GM18519 (cell line): ENCODE results near the gene CBX2.

Experiments
- ATAC-seq: cut with Tn5 transposase; IDR thresholded peaks from one replicate; pipeline ENCODE4 v1.9.1; 2021; ENCODE audit warnings: mild to moderate bottlenecking, moderate library complexity; ENCODE audit not compliant: unreplicated experiment, low FRiP score

CBX2 gene

DNA sequence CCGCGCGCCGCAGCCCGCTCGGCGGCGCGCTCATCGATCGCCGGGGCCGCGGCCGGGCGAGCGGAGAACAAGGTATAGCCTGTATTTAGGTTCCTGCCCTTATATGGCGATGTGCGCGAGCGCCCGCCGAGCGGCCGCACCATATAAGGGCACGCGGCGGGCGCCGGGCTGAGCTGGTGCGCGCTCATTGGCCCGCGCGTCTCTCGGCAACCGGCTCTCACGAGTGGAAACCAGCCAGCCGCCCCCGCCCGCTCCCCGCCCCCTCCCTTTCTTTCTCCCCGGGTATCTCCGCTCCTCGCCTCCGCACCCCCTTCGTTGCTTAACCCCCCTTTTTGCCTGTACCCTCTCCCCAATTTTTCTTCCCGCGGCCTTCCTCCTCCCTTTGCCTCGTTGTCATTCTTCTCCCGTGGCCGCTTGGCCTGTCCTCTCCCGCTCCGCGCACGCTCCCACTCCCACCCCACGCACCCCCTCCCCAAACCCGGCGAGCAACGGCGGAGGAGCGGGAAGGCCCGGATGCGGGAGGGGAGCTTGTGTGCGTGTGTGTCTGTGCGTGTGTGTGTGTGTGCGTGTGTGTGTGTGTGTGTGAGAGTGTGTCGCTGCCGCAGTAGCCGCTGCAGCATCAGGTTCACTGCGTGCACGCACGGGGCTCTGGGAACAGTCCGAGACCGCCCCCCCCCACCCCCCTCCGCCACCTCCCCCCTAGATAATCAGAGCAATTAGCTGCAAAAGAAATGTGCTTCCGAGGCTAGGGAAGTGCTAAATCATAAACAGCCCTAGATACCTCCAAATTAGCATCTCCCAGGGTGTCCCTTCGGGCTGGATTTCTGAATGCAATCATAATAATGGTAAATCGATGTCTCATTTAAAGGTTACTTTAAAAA is 32.4 kb downstream of the CBX2 start:
- ATAC-seq: peak; percentile 88

GRCh38 chr17:79811011-79811867 is 33.3 kb downstream of the CBX2 start:
- ATAC-seq: no peak

- no peak for ATAC-seq
These were observed 34.0 kb downstream of the CBX2 start for GRCh38 chr17:79811868-79812352.

- no peak for ATAC-seq
These were observed 34.7 kb downstream of the CBX2 start for GRCh38 chr17:79812353-79813258.

DNA sequence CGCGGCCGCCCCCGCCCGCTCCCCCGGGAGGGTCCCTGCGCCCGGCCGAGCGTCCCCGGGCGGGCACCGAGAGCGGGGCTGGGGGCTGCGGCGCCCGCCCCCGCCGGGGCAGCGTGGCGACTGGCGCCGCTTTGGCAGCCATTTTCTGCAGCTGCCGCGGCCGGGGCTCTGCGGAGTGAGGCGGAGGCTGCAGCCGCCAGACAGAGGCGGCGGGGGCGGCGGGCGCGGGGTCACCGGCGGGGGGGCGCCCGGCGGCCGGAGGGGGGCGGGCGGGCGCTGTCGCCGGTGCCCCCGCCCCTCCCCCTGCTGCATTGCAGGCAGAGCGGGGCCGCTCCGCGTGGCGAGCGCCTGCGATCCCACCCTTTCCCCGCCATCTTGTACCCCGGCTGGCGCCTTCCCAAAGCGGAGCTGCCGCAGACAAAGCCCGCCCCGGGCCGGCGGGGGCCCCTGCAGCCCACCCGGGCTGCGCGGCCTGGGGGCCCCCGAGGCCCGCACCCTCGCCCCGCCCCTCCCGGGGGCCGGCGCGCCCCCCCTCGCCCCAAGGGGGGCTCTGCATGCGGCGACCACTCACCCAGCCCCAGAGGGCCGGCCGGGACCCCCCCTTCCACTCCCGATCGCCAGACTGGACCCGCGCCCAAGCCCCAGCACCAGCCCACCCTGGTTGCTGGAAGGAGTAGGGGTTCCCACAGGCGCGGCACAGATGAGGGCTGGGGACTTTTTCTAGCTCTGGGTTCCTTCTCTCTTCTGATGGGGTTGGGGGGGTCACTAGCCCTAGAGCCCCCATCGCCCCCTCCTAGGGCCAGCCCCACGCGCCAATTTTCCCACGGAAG is 35.6 kb downstream of the CBX2 start:
- ATAC-seq: no peak

DNA sequence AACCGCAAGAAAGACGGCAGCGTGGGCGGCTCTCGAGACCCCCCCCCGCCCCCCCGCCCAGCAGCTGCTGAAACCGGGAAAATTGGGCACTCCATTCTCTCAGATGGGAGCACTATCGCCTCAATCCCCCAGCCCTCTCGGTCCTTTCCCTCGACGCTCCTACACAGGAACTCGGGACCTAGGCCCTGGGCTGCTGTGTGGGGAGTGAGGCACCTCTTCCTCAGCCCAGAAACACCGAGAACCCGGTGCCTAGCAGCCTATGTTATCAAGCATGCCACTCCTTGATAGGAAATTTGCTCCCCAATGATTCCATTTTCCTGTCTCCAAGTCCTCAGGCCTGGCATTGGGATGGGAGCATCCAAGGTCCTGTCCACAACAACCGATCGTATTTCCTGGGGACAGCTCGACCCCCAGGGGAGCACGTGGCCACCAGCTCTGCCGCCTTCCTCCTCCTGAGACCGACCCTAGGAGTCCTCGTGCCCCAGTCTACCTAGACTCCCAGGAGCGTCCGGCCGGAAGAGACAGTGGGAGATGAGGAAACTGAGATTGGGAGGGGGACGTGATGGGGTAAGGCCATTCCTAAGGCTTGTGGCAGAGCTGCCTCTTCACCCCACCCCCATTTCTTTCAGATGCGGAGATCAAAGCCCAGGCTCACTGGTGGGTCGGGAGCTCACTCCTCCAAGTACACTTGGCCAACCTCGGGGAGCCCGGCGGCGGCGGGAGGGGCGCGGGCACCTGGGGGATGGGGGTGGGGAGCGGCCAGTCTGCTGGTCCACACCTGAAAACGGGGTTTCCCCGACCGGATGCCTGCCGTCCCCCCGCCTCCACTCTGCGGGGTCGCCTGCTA is 36.4 kb downstream of the CBX2 start:
- no peak for ATAC-seq

DNA sequence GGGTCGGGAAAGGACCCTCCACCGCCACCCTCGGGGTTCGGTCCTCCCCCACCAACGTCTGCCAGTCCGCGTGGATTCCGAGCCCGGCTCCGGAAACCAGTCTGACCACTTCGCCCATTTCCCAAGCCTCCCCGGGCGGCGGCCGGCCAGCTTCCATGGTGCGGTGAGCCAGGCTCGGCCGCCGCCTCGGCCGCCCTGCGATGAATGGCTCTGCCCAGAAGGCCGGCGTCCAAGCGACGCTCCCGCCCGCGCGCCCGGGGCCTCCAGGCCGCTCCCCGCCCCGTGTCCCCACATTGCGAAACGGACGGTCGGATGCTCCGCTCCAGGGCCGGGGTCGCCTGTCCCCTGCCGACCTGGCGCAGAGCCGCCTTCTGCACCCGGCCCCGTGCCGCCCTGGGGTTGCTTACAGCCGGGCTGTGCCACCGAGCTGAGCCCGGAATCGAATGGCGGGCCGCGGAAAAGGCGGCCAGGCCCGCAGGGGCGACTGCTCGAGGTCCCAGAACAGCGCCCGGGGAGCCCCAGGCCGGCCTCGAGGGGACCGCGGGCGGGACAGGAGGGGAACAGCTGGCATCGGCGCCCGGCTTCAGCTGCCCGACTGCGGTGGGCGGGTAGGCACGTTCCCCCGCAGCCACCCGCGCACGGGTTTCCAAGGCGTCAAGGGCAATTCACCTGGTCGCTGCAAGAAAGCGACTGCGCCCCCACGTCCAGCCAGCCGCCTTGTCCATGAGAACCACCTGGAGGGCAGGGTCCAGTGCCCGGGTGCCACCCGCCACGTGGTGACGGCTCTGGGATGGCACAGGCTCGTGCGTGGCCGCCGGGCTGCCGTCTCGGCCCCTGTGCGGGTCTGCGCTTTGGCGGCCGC is 37.3 kb downstream of the CBX2 start:
- ATAC-seq: no peak

DNA sequence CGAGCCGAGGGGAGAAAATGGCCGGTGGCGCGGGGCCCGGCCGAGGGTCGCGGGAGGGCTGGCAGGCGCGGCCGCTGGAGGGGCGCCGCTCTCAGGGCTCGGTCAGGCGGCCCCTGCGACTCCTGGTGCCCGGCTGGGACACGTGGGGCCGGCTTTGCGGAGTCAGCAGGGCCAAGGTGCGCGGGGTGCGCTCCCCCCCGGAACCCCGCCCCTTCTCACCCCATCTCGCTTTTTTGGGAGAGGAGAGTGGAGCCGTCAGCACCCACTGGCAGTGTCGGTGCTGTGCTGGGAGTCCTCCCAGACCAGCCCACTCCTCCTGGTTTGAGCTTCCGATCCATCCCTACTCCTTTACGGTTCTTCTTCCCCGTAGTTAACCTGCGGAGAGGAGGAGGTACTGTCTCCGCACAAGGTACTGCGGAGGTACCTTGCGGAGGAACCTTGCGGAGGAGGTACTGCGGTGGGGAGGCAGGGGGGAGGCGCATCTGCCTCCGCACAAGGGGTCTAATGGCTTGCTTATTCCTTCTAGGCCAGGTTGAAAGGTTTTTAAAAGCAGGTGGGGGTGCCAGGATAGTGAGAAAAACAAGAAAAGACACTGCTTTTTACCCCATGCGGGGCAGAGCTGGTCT is 38.0 kb downstream of the CBX2 start:
- ATAC-seq: no peak

DNA sequence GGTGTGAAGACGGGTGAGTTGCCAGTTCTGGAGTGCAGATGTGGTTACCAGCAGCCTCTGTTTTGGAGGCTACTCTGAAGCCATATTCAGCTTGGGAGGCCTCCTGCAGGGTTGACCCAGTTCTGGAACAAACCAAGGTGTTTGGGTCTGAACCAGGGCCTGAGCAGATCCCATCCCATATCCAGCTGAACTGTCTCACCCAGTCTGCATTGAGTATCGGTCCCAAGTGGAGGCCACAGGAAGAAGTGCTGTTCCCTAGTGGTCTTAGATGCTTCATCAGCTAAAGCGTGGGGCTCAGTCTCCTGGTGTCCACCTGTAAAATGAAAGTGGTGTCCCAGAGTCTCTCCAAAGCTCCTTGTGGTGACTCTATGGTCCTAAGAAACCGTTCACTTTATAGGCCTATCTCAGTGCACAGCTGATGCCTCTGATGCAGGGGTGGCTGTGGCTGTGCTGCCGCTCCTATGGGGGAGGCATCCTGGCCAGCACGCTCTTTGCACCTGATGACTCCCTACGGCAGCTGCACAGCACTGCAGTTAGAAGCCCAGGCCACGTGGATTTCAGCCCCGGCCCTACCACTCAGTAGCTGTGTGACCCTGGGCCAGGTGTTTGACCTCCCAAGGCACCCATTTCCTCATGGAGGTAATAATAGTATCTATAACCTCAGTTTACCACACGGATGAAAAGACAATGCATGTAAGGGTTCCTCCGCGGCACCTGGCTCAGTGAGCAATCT is 40.2 kb downstream of the CBX2 start:
- ATAC-seq: no peak

GRCh38 chr17:79819085-79819484 is 41.1 kb downstream of the CBX2 start:
- no peak for ATAC-seq

DNA sequence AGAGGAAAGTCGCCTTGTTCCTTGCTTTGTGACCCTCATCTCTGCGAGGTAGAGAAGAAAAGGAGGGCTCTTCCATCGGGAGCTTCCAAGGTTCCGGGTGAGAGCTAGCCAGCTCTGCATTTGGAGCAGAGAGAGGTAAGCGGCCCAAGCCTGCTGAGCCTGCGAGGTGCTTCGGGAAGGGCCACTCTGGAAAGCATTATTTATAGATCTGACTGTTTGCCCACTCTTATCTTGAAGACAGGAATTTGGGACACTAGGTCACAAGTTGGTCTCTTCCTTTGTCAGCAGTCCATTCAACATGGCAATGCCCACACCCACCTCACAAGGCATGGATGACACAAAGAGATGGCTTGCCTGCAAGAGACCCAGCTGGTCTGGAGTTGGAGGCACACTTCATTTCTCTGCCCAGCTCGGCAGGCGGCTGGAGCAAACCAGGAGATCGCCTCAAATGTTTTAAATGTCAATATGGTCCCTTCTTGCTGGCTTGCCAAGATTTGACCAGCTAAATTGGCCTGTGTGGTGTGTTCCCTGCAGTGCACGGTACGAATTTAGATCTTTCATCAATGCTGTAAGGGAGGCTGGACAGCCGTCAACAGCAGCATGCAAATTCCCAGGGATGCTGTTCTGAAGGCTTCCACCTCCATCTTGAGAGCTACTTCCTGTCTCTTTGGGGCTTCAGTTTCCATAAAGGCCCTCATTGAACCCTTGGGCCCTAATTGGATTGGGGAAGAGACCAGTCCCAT is 41.8 kb downstream of the CBX2 start:
- no peak for ATAC-seq

- ATAC-seq: no peak
These were observed 43.0 kb downstream of the CBX2 start for GRCh38 chr17:79820959-79821330.

- no peak for ATAC-seq
These were observed 43.6 kb downstream of the CBX2 start for GRCh38 chr17:79821331-79822095.

DNA sequence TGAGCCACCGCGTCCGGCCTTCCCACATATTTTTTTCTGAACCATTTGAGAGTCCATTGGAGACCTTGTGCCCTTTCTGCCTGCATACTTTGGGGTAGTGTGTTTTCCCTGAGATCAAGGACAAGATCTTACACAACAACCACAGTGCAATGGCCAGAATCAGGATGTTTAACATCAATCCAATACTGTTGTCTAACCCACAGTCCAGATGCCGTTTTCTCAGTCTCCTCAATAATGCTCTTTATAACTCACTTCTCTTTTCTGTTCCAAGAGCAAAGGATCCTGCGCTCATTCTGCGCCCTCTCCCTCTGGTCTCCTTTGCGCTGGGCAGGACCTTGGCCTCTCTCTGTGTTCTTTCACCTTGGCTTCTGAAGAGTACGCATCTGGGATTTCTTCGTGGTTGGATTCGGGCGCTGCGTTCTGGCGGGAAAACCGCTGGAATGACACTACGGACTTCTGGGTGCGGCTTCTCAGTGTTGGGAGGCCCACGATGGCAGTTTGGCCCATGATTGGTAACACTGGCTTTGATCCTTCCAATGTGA is 44.7 kb downstream of the CBX2 start:
- ATAC-seq: no peak

DNA sequence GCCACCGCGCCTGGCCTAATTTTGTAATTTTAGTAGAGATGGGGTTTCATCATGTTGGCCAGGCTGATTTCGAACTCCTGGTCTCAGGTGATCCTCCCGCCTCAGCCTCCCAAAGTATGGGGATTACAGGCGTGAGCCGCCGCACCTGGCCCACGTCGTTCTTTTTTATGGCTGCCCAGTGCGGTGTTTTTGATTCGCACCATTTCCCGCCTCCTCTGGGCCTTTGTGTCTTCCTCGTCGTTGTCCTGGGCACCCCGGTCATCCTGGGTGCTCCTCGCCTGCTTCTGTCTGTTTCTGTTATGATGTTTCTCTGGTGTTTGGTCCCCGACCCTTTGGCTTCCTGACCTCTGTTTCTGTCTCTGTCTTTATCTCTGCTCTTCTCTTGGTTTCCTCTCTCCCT is 46.3 kb downstream of the CBX2 start:
- no peak for ATAC-seq
